ENCODE results near the gene MSLN. TPM values are rescaled to one million over a fixed set of nuclear protein-coding genes. Genes with fewer than 3 reads are reported as not detected.

Gene MSLN
- total and polyA plus RNA-seq, 9 of the 15 experiments (the other 6 are each of a cell fraction or from before 2014, with no cell fraction given), result not detected

- TF ChIP-seq NFIC (IDR thresholded peaks at IDR 0.05) (0 out of 2 replicates have a peak, but pooled peaks have one; percentile 3), MNT (conservative IDR thresholded peaks at IDR 0.05) (peak; percentile 63 to 84), ERF (CRISPR knock-in tag; IDR thresholded peaks at IDR 0.05) (0 out of 2 replicates have a peak, but pooled peaks have one; percentile 8), ZBTB11 (CRISPR knock-in tag; IDR thresholded peaks at IDR 0.05) (peak in 1 of 3 experiments; percentile 84; a peak in 2 of 6 replicates), EP400 (IDR thresholded peaks at IDR 0.05) (peak; percentile 71; the same call in 1 of the 2 replicates), ZNF592 (IDR thresholded peaks at IDR 0.05) (0 out of 2 replicates have a peak, but pooled peaks have one; percentile 14), MCM3 (IDR thresholded peaks at IDR 0.05) (peak; percentile 82; the same call in 1 of the 2 replicates), NONO (IDR thresholded peaks at IDR 0.05; ENCODE audit: low read depth in 2 of 2, low read length in 1 of 2) (peak in 1 of 2 experiments; percentile 73; a peak in 3 of 4 replicates), CTCF (IDR thresholded peaks at IDR 0.05 in 2 of 3, conservative IDR thresholded peaks at IDR 0.05 in 1 of 3; ENCODE audit: insufficient read depth in 2 of 3, low read depth in 1 of 3, low read length in 3 of 3) (peak; percentile 86 to 87 (median 86)), DACH1 (IDR thresholded peaks at IDR 0.05; ENCODE audit: partially characterized antibody) (peak; percentile 78), TCF7 (IDR thresholded peaks at IDR 0.05; ENCODE audit: borderline replicate concordance) (peak; percentile 88; the same call in 1 of the 2 replicates)
Measured at GRCh38 chr16:740764-741505, 19.6 kb upstream of the MSLN start, which contains the start of gene CIAO3 (continued).
